Sigmoid colon (tissue), 4 donors: ENCODE measurements around the gene RCN1.

Source experiments
- EP300 ChIP-seq, 4 donors: sonication (generic); formaldehyde crosslinking; IDR thresholded peaks; one replicate each; pipeline ENCODE4 v1.6.1; 2017; ENCODE audit warnings: antibody characterized with exemption in 4 of 4
- POLR2A ChIP-seq, 2 donors: fragments of 450-650 bp; IDR thresholded peaks; one replicate each; pipeline ENCODE4 v1.6.1; 2016; ENCODE audit warnings: antibody characterized with exemption in 2 of 2, mild to moderate bottlenecking in 2 of 2, moderate library complexity in 2 of 2
- POLR2AphosphoS5 ChIP-seq, 4 donors: sonication (generic); formaldehyde crosslinking; IDR thresholded peaks; one replicate each; pipeline ENCODE4 v1.6.1; 2017; ENCODE audit warnings: antibody characterized with exemption in 4 of 4
- TF ChIP-seq, protein P1 (sequence below), 4 experiments: fragments of 450-650 bp in 3 of 4; fragments of 200-600 bp in 1 of 4; IDR thresholded peaks; one replicate each; pipeline ENCODE4 v1.5.1; 2016 to 2019; ENCODE audit warnings: antibody characterized with exemption in 4 of 4, mild to moderate bottlenecking in 3 of 4, moderate library complexity in 2 of 4

- TF ChIP-seq EP300 (IDR thresholded peaks at IDR 0.05) (no peak), POLR2A (IDR thresholded peaks at IDR 0.05) (no peak), POLR2AphosphoS5 (IDR thresholded peaks at IDR 0.05) (no peak)
- TF ChIP-seq, protein P1, sequence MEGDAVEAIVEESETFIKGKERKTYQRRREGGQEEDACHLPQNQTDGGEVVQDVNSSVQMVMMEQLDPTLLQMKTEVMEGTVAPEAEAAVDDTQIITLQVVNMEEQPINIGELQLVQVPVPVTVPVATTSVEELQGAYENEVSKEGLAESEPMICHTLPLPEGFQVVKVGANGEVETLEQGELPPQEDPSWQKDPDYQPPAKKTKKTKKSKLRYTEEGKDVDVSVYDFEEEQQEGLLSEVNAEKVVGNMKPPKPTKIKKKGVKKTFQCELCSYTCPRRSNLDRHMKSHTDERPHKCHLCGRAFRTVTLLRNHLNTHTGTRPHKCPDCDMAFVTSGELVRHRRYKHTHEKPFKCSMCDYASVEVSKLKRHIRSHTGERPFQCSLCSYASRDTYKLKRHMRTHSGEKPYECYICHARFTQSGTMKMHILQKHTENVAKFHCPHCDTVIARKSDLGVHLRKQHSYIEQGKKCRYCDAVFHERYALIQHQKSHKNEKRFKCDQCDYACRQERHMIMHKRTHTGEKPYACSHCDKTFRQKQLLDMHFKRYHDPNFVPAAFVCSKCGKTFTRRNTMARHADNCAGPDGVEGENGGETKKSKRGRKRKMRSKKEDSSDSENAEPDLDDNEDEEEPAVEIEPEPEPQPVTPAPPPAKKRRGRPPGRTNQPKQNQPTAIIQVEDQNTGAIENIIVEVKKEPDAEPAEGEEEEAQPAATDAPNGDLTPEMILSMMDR (IDR thresholded peaks at IDR 0.05), result no peak
These were observed 15.1 kb downstream of the RCN1 start for GRCh38 chr11:32105871-32106560.
